ENCODE measurements around the gene CCNT1. TPM values are rescaled to one million over a fixed set of nuclear protein-coding genes. Genes with fewer than 3 reads are reported as not detected.

CCNT1 gene
- total and polyA plus RNA-seq, 2 of the 4 experiments (the other 2 are of a cell fraction), result 9.0 to 74.0 TPM

DNA sequence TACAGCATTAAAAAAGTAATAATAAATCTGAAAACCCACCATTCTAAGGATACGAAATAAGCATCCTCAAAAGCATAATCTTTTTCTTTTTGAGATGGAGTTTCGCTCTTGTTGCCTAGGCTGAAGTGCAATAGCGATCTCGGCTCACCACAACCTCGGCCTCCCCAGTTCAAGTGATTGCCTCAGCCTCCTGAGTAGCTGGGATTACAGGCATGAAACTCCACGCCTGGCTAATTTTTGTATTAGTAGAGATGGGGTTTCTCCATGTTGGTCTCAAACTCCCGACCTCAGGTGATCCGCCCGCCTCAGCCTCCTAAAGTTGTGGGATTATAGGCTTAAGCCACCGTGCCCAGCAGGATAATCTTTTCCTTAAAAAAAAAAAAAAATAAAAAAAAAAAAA, 4.3 kb downstream of the CCNT1 start:
- Histone ChIP-seq H2AFZ (replicated peaks; ENCODE audit: low read length, poor library complexity) (no peak overlapping the region), H3K27me3 (ENCODE audit: control insufficient read depth, insufficient read depth, low read length) (no peaks in the 10 kb centered on the region), H2BK120ac (ENCODE audit: low read depth, low read length) (no peak overlapping the region), H3K14ac (replicated peaks; ENCODE audit: low read depth, low read length) (no peak overlapping the region), H3K9ac (ENCODE audit: low read depth, low read length) (no peak overlapping the region), H2BK15ac (ENCODE audit: low read depth, low read length) (no peak overlapping the region), H3K27ac (ENCODE audit: insufficient read depth, low read length) (no peak overlapping the region), H3K9me3 (ENCODE audit: control insufficient read depth, insufficient read depth, low read length) (no peaks in the 10 kb centered on the region), H2AK9ac (replicated peaks; ENCODE audit: low read depth, low read length, poor library complexity) (no peak overlapping the region), H4K8ac (ENCODE audit: low read depth in 2 of 2, low read length in 2 of 2) (no peak overlapping the region), H3K79me1 (ENCODE audit: low read depth in 1 of 2, low read length in 2 of 2) (peaks cover 7 to 50% of the 10 kb centered on the region in 2 experiments; a peak in 3 of 4 replicates), H4K20me1 (ENCODE audit: insufficient read depth, low read length) (peaks cover 32% of the 10 kb centered on the region), H3K4me1 (ENCODE audit: control insufficient read depth, insufficient read depth, low read length) (peaks cover 3% of the 10 kb centered on the region; the same call in 1 of the 2 replicates), H3K36me3 (ENCODE audit: control insufficient read depth, insufficient read depth, low read length) (peaks cover 22% of the 10 kb centered on the region), H3K4me2 (ENCODE audit: low read depth, low read length) (no peak overlapping the region), H4K91ac (ENCODE audit: insufficient read depth, low read depth, low read length) (no peak overlapping the region), H3K9me1 (ENCODE audit: insufficient read depth, low read length) (peaks cover 9% of the 10 kb centered on the region; the same call in 1 of the 2 replicates), H3K4me3 (ENCODE audit: insufficient read depth, low read depth, low read length) (no peak overlapping the region), H4K5ac (ENCODE audit: low read depth, low read length) (no peak overlapping the region), H2AK5ac (ENCODE audit: low read depth, low read length) (no peak overlapping the region), H3K18ac (ENCODE audit: low read depth, low read length) (no peak overlapping the region), H2BK20ac (ENCODE audit: low read depth, low read length) (no peak overlapping the region), H3K4ac (ENCODE audit: low read depth, low read length) (no peak overlapping the region), H2BK5ac (ENCODE audit: low read depth, low read length, poor library complexity, severe bottlenecking) (no peak overlapping the region), H3K23ac (ENCODE audit: low read depth, low read length) (no peak overlapping the region), H3K56ac (ENCODE audit: extremely low read depth, insufficient read depth, low read length) (no peak overlapping the region)
- intact Hi-C loops (cut with micrococcal nuclease), result no loop called here
- 100% methylated on average over 3 of the region's 10 CpGs; no CpG with 5 or more reads in 1 of the 2 experiments for WGBS, 2 experiments (ENCODE audit: extremely low coverage in 2 of 2, insufficient read length in 1 of 2)
- no peak for TF ChIP-seq MXI1 (IDR thresholded peaks at IDR 0.05; ENCODE audit: borderline replicate concordance, low read depth, low read length)
- TF ChIP-seq MAZ (IDR thresholded peaks at IDR 0.05; ENCODE audit: borderline replicate concordance, low read depth, low read length), result no peak
- TF ChIP-seq RCOR1 (IDR thresholded peaks at IDR 0.05; ENCODE audit: insufficient replicate concordance, low read length), result no peak
- TF ChIP-seq ELK1 (IDR thresholded peaks at IDR 0.05; ENCODE audit: borderline replicate concordance, low read depth, low read length), result no peak
- no peak for TF ChIP-seq USF2 (IDR thresholded peaks at IDR 0.05; ENCODE audit: low read depth, low read length)
- TF ChIP-seq MAFK (IDR thresholded peaks at IDR 0.05; ENCODE audit: low read depth, low read length), result no peak
- TF ChIP-seq POLR2A (IDR thresholded peaks at IDR 0.05; ENCODE audit: low read depth, low read length), result no peak
- no peak for TF ChIP-seq FOS (IDR thresholded peaks at IDR 0.05; ENCODE audit: low read depth, low read length)
- no peak for TF ChIP-seq CTCF (conservative IDR thresholded peaks at IDR 0.05; ENCODE audit: low read depth, low read length)
- no peak for TF ChIP-seq CHD1 (IDR thresholded peaks at IDR 0.05; ENCODE audit: low read depth, low read length)
- TF ChIP-seq SMC3 (IDR thresholded peaks at IDR 0.05; ENCODE audit: low read depth, low read length), result no peak
- no peak for TF ChIP-seq CEBPB (IDR thresholded peaks at IDR 0.05; ENCODE audit: low read depth, low read length)
- no peak for TF ChIP-seq RFX5 (IDR thresholded peaks at IDR 0.05; ENCODE audit: low read depth, low read length)
- TF ChIP-seq RAD21 (IDR thresholded peaks at IDR 0.05; ENCODE audit: low read length), result no peak
- TF ChIP-seq NFE2L2 (IDR thresholded peaks at IDR 0.05; ENCODE audit: low read depth, low read length), result no peak
- TF ChIP-seq BHLHE40 (IDR thresholded peaks at IDR 0.05; ENCODE audit: low read depth, low read length), result no peak
- DNase-seq (no peak), ATAC-seq (ENCODE audit: low read depth) (no peak)
- dilution Hi-C loops (cut with HindIII; ENCODE audit: low sequenced_read_pairs, unreplicated experiment), result no loop called here
- CTCF ChIA-PET, result no interaction called here
- no TSS peak for BruUV-seq (replicated peaks)
- in situ Hi-C loops (cut with MboI; ENCODE audit: low sequenced_read_pairs), result no loop called here
- POLR2A ChIA-PET (ENCODE audit: unreplicated experiment), result no interaction called here
